Smooth muscle cell (in vitro differentiated cells): ENCODE measurements around the gene ACSL5. TPM values are rescaled to one million over a fixed set of nuclear protein-coding genes. Genes with fewer than 3 reads are reported as not detected.

Experiments used
- DNase-seq: peaks from one replicate; lab custom pipeline; 2025; ENCODE audit not compliant: unreplicated experiment; lab: John Stamatoyannopoulos, UW
- H2AFZ ChIP-seq: fragments of 200-600 bp; sonication (generic); 2 replicates; pipeline ENCODE4 v1.6.0; 2016; ENCODE audit warnings: antibody characterized with exemption, low read depth, mild to moderate bottlenecking
- H3F3A ChIP-seq: fragments of 200-600 bp; sonication (generic); 2 replicates; pipeline ENCODE4 v1.6.0; 2017; ENCODE audit warnings: antibody characterized with exemption, low read depth
- H3K27ac ChIP-seq: fragments of 200-600 bp; sonication (generic); 2 replicates; pipeline ENCODE4 v1.5.1; 2016; ENCODE audit warnings: low read depth, mild to moderate bottlenecking
- H3K27me3 ChIP-seq: fragments of 200-600 bp; sonication (generic); 2 replicates; pipeline ENCODE4 v1.6.1; 2016; ENCODE audit warnings: low read depth, mild to moderate bottlenecking
- H3K36me3 ChIP-seq: fragments of 200-600 bp; sonication (generic); 2 replicates; pipeline ENCODE4 v1.5.1; 2016; ENCODE audit warnings: low read depth
- H3K4me1 ChIP-seq: fragments of 200-600 bp; sonication (generic); 2 replicates; pipeline ENCODE4 v1.5.1; 2016; ENCODE audit warnings: low read depth
- H3K4me2 ChIP-seq: fragments of 200-600 bp; sonication (generic); 2 replicates; pipeline ENCODE4 v1.6.0; 2016; ENCODE audit warnings: mild to moderate bottlenecking
- H3K4me3 ChIP-seq: fragments of 200-600 bp; sonication (generic); 2 replicates; pipeline ENCODE4 v1.5.1; 2016; ENCODE audit warnings: mild to moderate bottlenecking
- H3K79me2 ChIP-seq: fragments of 200-600 bp; sonication (generic); 2 replicates; pipeline ENCODE4 v1.6.0; 2016; ENCODE audit warnings: low read depth, mild to moderate bottlenecking
- H3K9ac ChIP-seq: fragments of 200-600 bp; sonication (generic); 2 replicates; pipeline ENCODE4 v1.6.0; 2016; ENCODE audit warnings: low read depth
- H3K9me3 ChIP-seq: fragments of 200-600 bp; sonication (generic); replicated peaks from 2 replicates; pipeline ENCODE4 v1.5.1; 2016; ENCODE audit warnings: low read depth
- H4K20me1 ChIP-seq: fragments of 200-600 bp; sonication (generic); 2 replicates; pipeline ENCODE4 v1.6.0; 2016; ENCODE audit warnings: low read depth
- WGBS: methylation state at CpG from one replicate; pipeline ENCODE4 v1.1.7; 2016; ENCODE audit warnings: low lambda C conversion rate; 5-methylcytosine and 5-hydroxymethylcytosine counted together
- polyA plus RNA-seq: library from polyadenylated mRNA; unstranded; fragments of >200 nt; fragmentation: Nextera tagmentation; extraction: Ambion mirVana; gene quantifications from 2 replicates; pipeline ENCODE4 v1.2.1, GENCODE V29; 2016
- total RNA-seq: library from RNA; depleted of rRNA; stranded (reverse); fragments of >200 nt; gene quantifications from 2 replicates; pipeline ENCODE4 v1.2.3, GENCODE V29; 2014
- TF ChIP-seq, protein P1 (sequence below): fragments of 200-600 bp; sonication (generic); IDR thresholded peaks from 2 replicates; pipeline ENCODE4 v1.5.1; 2017; ENCODE audit warnings: borderline replicate concordance, mild to moderate bottlenecking, antibody characterized with exemption; ENCODE audit not compliant: insufficient read depth, poor library complexity, severe bottlenecking

Gene ACSL5
- total and polyA plus RNA-seq, 2 experiments from 2014 or later, result 0.61 TPM; not detected in 1

DNA sequence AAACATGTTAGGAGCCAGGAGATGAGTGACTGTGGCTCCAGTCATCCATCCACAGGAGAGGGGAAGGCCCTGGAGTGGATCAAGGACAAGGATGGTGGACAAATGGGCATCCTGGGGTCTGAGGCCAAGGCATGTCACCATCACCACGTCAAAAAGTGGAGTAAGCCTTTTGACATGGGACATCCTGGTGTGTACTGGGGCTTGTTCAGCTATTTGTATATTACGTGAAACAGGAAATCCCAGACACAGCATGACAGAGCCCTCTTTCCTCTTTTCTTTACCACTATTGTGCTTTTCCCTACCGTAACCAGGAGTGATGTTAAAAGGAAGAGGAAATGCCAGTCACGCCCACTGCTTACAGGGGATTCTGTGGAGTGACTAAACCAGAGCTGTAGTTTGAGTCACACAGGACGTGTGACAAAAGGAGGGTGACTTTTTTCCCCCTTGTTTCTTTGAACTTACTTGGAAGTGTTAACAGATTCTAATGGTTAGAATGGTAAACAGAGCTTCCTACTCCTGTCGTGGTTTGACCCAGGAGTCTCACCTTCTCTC lies 15.4 kb downstream of the ACSL5 start:
- Histone ChIP-seq H3K4me3 (no peak overlapping the region), H3F3A (no peaks in the 10 kb centered on the region), H3K4me1 (peaks cover 6% of the 10 kb centered on the region), H3K4me2 (peak overlapping the region; percentile 52), H2AFZ (peak overlapping the region; percentile 34), H3K9ac (peak overlapping the region; percentile 49), H3K36me3 (no peaks in the 10 kb centered on the region), H3K9me3 (no peaks in the 10 kb centered on the region), H3K27ac (peak overlapping the region; percentile 93), H3K79me2 (no peaks in the 10 kb centered on the region), H4K20me1 (no peaks in the 10 kb centered on the region), H3K27me3 (no peaks in the 10 kb centered on the region)
- DNase-seq, result no peak
- 19% methylated on average over 6 of the region's 6 CpGs for WGBS
- TF ChIP-seq, protein P1, sequence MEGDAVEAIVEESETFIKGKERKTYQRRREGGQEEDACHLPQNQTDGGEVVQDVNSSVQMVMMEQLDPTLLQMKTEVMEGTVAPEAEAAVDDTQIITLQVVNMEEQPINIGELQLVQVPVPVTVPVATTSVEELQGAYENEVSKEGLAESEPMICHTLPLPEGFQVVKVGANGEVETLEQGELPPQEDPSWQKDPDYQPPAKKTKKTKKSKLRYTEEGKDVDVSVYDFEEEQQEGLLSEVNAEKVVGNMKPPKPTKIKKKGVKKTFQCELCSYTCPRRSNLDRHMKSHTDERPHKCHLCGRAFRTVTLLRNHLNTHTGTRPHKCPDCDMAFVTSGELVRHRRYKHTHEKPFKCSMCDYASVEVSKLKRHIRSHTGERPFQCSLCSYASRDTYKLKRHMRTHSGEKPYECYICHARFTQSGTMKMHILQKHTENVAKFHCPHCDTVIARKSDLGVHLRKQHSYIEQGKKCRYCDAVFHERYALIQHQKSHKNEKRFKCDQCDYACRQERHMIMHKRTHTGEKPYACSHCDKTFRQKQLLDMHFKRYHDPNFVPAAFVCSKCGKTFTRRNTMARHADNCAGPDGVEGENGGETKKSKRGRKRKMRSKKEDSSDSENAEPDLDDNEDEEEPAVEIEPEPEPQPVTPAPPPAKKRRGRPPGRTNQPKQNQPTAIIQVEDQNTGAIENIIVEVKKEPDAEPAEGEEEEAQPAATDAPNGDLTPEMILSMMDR, result no peak

DNA sequence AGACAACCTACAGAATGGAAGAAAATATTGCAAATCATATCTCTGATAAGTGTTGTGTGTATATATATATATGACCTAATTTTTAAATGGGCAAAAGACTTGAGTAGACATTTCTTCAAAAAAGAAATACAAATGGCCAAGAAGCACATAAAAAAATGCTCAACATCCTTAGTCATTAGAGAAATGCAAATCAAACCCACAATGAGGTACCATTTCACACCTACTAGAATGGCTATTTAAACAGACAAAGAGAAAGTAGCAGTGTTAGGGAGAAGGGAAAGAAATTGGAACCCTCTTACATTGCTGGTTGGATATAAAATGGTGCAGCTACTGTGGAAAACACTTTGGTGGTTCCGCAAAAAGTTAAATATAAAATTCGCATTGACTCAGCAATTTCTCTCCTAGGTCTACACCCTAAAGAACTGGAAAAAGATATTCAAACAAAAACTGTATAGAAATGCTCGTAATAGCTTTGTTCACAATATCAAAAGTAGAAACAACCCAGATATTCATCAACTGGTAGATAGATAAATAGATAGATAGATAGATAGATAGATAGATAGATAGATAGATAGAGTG lies 16.3 kb downstream of the ACSL5 start:
- Histone ChIP-seq H3K9me3 (no peaks in the 10 kb centered on the region), H3K4me1 (peaks cover 6% of the 10 kb centered on the region), H3K4me3 (no peak overlapping the region), H3K9ac (no peak overlapping the region), H3K4me2 (peak overlapping the region; percentile 52), H3K79me2 (no peaks in the 10 kb centered on the region), H3K27me3 (no peaks in the 10 kb centered on the region), H3F3A (no peaks in the 10 kb centered on the region), H4K20me1 (no peaks in the 10 kb centered on the region), H3K27ac (peak overlapping the region; percentile 93), H2AFZ (no peak overlapping the region), H3K36me3 (no peaks in the 10 kb centered on the region)
- no peak for DNase-seq
- 96% methylated on average over 3 of the region's 3 CpGs for WGBS
- TF ChIP-seq, protein P1, result no peak

DNA sequence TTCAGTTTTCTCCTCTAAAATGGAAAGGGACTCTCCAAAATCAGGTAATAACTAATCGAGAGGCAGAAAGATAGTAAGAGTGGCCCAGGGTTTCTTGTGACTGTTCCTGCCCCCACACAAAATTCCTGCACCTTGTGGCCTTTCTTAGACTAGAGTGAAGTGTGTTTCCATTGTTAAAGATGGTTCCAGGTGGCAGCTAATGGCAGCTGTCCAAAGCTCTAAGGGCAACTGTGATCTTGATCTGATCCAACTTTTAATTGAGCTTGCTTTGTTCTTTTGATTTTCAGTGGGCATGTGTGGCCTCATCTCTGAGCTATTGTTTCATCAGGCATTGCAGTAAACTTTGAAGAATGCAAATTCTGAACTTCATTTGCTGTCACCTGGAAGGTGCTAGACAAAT lies 19.4 kb downstream of the ACSL5 start:
- DNase-seq, result no peak
- Histone ChIP-seq H2AFZ (no peak overlapping the region), H3K4me3 (no peak overlapping the region), H3K4me1 (peaks cover 6% of the 10 kb centered on the region), H3F3A (no peaks in the 10 kb centered on the region), H4K20me1 (no peaks in the 10 kb centered on the region), H3K27ac (no peak overlapping the region), H3K79me2 (no peaks in the 10 kb centered on the region), H3K4me2 (no peak overlapping the region), H3K9ac (no peak overlapping the region), H3K9me3 (no peaks in the 10 kb centered on the region), H3K36me3 (no peaks in the 10 kb centered on the region), H3K27me3 (no peaks in the 10 kb centered on the region)
- 85% methylated on average over 1 of the region's 1 CpG for WGBS
- TF ChIP-seq, protein P1, result no peak

DNA sequence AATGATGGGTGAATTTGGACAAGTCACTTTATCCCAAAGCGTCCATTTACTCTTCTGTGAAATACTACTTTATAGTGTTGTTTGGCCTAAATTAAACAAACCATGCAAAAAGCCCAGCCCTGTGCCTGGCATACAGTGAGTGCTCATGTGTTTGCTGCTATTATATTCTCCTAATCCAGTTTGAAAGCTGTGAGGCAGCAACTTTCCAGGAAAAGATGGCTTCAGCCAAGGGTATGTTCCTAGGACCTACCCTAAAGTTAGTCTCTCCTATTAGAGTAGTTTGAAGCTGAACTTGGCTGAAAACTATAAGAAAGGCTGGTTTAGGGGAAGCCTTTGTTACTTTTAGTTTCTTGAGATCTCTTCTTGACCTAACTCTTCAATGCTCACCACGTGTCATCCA lies 19.9 kb downstream of the ACSL5 start:
- Histone ChIP-seq H4K20me1 (no peaks in the 10 kb centered on the region), H3K4me3 (no peak overlapping the region), H3K4me2 (no peak overlapping the region), H3K79me2 (no peaks in the 10 kb centered on the region), H3F3A (no peaks in the 10 kb centered on the region), H3K27me3 (no peaks in the 10 kb centered on the region), H3K36me3 (no peaks in the 10 kb centered on the region), H2AFZ (no peak overlapping the region), H3K27ac (no peak overlapping the region), H3K9ac (no peak overlapping the region), H3K9me3 (no peaks in the 10 kb centered on the region), H3K4me1 (peaks cover 6% of the 10 kb centered on the region)
- WGBS, result 85% methylated on average over 2 of the region's 2 CpGs
- no peak for DNase-seq
- TF ChIP-seq, protein P1, result no peak
